SK-N-MC (cell line): ENCODE results near the gene PCGF3.
"Not testable (repeated sequence)": the region's sequence is repeated elsewhere in the genome, so short reads cannot be mapped to it uniquely, and the experiment has no call there.

ENCODE experiments used
- EZH2 ChIP-seq: fragments of 200-600 bp; sonication (generic); IDR thresholded peaks from one replicate; pipeline ENCODE4 v1.6.1; 2017; ENCODE audit warnings: antibody characterized with exemption
- FOXP2 ChIP-seq: optimal IDR thresholded peaks from 2 replicates; pipeline ENCODE3; 2011; ENCODE audit warnings: mild to moderate bottlenecking, moderate library complexity; ENCODE audit not compliant: insufficient read depth; ENCODE audit errors: extremely low read length, control extremely low read depth
- POLR2AphosphoS5 ChIP-seq: IDR thresholded peaks from 2 replicates; pipeline ENCODE4 v1.6.1; 2012; ENCODE audit warnings: mild to moderate bottlenecking, low read depth, low read length, borderline replicate concordance

DNA sequence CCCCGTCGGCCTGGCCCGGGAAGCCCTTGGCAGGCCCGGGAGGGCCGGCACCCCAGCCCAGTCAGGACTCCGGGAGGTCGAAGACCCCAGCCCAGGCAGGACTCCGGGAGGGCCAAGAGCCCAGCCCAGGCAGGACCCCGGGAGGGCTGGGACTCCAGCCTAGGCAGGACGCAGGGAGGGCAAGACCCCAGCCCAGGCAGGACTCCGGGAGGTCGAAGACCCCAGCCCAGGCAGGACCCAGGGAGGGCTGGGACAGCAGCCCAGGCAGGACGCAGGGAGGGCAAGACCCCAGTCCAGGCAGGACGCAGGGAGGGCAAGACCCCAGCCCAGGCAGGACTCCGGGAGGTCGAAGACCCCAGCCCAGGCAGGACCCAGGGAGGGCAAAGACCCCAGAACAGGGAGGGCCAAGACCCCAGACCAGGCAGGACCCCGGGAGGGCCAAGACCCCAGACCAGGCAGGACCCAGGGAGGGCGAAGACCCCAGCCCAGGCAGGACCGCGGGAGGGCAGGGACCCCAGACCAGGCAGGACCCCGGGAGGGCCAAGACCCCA is 526 bp downstream of the PCGF3 start:
- not testable (repeated sequence) for TF ChIP-seq EZH2, POLR2AphosphoS5, FOXP2
